Measurements from ENCODE around the gene TGFBR2.

TGFBR2 gene

DNA sequence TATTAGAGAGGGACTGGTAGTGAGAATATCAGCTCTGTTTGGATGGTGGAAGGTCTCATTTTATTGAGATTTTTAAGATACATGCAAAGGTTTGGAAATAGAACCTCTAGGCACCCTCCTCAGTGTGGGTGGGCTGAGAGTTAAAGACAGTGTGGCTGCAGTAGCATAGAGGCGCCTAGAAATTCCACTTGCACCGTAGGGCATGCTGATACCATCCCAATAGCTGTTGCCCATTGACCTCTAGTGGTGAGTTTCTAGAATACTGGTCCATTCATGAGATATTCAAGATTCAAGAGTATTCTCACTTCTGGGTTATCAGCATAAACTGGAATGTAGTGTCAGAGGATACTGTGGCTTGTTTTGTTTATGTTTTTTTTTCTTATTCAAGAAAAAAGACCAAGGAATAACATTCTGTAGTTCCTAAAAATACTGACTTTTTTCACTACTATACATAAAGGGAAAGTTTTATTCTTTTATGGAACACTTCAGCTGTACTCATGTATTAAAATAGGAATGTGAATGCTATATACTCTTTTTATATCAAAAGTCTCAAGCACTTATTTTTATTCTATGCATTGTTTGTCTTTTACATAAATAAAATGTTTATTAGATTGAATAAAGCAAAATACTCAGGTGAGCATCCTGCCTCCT is 87.2 kb downstream of the TGFBR2 start:
- peak overlapping the region; percentile 29; the same call in 1 of the 2 replicates for H3K27ac ChIP-seq
- TF ChIP-seq, protein P1, sequence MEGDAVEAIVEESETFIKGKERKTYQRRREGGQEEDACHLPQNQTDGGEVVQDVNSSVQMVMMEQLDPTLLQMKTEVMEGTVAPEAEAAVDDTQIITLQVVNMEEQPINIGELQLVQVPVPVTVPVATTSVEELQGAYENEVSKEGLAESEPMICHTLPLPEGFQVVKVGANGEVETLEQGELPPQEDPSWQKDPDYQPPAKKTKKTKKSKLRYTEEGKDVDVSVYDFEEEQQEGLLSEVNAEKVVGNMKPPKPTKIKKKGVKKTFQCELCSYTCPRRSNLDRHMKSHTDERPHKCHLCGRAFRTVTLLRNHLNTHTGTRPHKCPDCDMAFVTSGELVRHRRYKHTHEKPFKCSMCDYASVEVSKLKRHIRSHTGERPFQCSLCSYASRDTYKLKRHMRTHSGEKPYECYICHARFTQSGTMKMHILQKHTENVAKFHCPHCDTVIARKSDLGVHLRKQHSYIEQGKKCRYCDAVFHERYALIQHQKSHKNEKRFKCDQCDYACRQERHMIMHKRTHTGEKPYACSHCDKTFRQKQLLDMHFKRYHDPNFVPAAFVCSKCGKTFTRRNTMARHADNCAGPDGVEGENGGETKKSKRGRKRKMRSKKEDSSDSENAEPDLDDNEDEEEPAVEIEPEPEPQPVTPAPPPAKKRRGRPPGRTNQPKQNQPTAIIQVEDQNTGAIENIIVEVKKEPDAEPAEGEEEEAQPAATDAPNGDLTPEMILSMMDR (conservative IDR thresholded peaks at IDR 0.05), result peak; percentile 93

GRCh38 chr3:30694148-30694547 is 87.7 kb downstream of the TGFBR2 start:
- TF ChIP-seq, protein P1 (conservative IDR thresholded peaks at IDR 0.05), result no peak
- H3K27ac ChIP-seq, result no peak overlapping the region

DNA sequence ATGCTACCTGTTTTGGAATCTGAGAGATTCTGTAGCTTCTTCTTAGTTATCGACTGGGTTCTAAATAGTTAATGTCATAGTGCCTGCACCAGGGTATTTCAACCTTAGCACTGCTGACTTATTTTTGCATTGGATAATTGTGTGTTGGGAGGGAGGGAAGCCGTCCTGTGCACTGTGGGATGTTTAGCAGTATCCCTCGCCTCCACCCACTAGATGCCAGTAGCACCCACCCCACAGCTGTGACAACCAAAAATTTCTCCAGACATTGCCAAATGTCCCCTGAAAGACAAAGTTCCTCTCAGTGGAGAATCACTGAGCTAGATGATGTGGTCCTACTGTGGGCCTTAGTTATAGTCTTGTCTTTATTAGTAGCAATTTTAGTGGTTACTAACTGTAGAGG is 88.3 kb downstream of the TGFBR2 start:
- TF ChIP-seq, protein P1 (conservative IDR thresholded peaks at IDR 0.05), result peak; percentile 19
- no peak overlapping the region for H3K27ac ChIP-seq

GRCh38 chr3:30695302-30696061 is 89.1 kb downstream of the TGFBR2 start:
- no peak overlapping the region for H3K27ac ChIP-seq
- TF ChIP-seq, protein P1 (conservative IDR thresholded peaks at IDR 0.05), result no peak

- TF ChIP-seq, protein P1 (conservative IDR thresholded peaks at IDR 0.05), result no peak
- H3K27ac ChIP-seq, result no peak overlapping the region
These were observed 90.0 kb downstream of the TGFBR2 start for GRCh38 chr3:30696403-30696819.

- TF ChIP-seq, protein P1 (conservative IDR thresholded peaks at IDR 0.05), result no peak
These were observed 90.5 kb downstream of the TGFBR2 start for GRCh38 chr3:30696896-30697295.

DNA sequence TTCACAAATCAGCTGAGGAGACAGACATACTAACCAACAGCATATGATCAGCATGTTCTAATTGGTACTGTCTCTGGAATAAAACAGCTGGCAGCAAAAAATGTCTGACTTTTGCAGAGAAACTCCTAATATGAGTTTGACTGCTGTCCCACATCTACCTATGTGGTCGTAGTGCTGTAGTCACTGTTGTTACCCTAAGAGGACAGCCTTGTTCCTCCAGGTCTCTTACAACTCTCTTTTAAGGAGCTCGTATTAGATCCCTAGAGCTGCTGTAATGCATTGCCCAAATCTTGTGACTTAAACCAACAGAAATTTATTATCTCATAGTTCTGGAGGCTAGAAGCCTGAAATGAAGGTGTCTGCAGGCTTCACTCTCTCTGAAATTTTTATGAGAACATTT is 92.1 kb downstream of the TGFBR2 start:
- H3K27ac ChIP-seq, result no peak overlapping the region
- TF ChIP-seq, protein P1 (conservative IDR thresholded peaks at IDR 0.05), result no peak

More at GRCh38 chr3:30696896-30697295, 90.5 kb downstream of the TGFBR2 start:
- H3K27ac ChIP-seq, result no peak overlapping the region
